Activated CD8-positive, alpha-beta memory T cell treated with anti-CD3 and anti-CD28 coated beads for 4 hours (primary cell): ENCODE measurements around the gene CSNK2A3.

Source experiments
- DNase-seq, 2 donors: peaks; one replicate each; pipeline ENCODE4 v3.0.0-alpha.2; 2020; ENCODE audit warnings: low read depth in 2 of 2

Gene CSNK2A3

GRCh38 chr11:11335043-11335442, 18.0 kb downstream of the CSNK2A3 start:
- DNase-seq, result no peak

DNA sequence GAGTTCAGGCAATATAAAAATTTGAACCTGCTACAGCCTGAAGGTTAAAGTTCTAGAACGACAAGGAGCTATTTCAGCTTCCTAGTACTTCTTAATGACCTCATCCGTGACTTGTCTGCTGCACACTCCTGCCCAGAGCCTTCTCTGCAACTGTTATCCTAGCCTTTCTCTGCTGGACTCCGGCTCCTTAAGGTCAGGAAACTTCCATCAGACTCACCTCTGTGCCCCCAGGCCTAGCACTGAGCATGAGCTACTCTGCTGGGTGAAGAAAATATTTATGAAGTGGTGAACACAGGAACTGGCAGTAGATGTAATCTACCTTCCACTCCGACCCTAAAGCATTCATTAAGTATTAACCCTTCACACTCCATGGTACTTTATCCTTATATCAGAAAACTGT, 18.4 kb downstream of the CSNK2A3 start:
- no peak for DNase-seq

DNA sequence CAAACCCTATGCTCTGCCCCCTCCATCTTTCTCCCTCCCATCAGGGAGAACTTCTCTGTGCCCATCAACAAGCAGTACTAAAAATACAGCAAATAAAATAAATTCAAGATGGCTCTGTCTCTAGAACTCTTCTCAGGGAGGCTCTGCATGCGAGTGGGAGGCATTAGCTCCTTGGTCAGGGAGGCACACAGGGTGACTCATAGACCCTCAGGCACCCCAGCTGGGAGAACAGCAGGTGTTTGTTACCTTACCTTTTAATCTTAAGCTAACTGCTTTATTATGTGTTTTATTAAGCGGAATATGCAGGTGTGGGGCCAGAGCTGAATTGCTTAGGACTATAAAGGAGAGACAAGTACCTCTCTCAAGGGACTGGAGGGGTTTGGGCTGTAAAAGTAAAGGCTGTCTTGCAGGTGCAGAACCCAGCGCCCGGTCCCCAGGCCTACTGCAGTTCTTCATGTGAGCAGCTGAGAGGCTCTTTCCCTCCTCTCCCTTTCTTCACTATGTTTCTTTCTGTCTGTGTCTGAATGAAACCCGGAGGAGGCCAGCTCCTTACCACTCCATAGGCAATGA, 20.8 kb downstream of the CSNK2A3 start:
- DNase-seq, result no peak

GRCh38 chr11:11329062-11329806, 23.8 kb downstream of the CSNK2A3 start:
- DNase-seq, result no peak

DNA sequence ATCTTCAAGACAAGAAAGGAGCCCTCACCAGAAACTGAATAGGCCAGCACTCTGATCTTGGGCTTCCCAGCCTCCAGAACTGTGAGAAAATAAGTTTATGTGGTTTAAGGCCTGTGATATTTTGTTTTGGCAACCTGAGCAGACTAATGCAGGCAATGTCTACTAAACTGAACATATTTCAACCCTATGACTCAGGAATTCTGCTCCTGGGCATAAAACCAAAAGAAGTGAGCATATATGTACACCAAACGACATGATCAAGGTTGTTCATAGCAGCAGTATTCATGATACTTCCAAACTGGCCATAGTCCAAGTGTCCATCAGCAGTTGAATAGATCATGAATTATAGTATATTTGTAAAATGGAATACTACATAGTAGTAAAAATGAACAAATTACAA, 29.0 kb downstream of the CSNK2A3 start:
- no peak for DNase-seq

DNA sequence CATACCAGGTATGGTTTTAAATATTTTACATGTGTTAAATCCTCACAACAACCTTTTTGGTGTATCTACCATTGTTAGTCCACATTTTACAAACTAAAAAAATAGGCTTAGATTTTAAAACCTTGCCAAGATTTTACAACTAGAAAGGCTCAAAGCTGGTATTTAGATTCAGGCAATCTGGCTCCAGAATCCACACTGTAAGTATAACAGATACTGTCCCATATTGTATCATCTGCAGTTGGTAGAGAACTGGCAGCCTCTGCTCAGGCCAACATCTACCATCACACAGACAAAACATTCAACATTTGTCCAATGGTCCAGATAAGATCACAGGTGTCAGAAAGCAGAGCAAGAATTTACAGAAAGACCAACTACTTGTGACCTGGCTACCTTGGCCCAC, 30.9 kb downstream of the CSNK2A3 start:
- no peak for DNase-seq

GRCh38 chr11:11320825-11321224, 32.2 kb downstream of the CSNK2A3 start:
- DNase-seq, result no peak

DNA sequence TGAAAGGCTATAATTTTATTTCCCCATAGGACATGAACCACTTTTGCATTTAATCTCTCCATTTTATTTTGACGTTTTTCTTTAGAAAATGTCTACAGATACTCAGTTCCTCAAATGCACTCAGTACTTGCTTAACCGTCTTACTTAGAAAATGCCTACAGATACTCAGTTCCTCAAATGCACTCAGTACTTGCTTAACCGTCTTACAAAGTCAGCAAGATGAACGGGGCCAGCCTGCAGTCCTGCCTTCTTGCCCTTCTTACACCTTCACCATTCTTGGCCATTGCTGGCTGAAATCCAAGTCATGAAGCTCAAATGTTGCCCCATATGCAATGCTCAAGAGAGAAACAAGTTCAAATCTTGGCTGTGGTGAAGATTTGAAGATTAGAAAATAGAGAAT, 34.1 kb downstream of the CSNK2A3 start:
- DNase-seq, result no peak

GRCh38 chr11:11318461-11318860, 34.6 kb downstream of the CSNK2A3 start:
- DNase-seq, result no peak

GRCh38 chr11:11316651-11317230, 36.3 kb downstream of the CSNK2A3 start:
- DNase-seq, result no peak

- no peak for DNase-seq
These were observed 39.0 kb downstream of the CSNK2A3 start for GRCh38 chr11:11313902-11314692.

GRCh38 chr11:11313426-11313825, 39.6 kb downstream of the CSNK2A3 start:
- DNase-seq, result no peak

DNA sequence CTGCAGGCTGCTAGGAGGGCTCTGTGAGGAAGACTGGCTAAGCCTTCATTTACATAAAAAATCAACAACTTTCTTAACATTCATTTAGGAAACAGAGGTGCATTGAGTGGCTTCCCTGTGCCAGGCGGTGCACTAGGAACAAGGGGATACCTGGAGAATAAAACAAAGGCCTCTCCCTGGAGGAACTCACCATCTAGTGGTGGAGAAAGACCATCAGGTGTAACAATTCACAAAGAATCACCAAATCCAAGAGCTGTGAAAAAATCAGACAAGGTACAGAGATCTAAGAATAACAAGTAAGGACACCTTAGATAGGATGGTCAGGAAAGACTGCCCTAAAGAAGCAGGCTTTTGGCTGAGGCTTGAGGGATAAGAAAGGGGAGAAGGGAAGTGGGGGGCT, 40.3 kb downstream of the CSNK2A3 start:
- no peak for DNase-seq

DNA sequence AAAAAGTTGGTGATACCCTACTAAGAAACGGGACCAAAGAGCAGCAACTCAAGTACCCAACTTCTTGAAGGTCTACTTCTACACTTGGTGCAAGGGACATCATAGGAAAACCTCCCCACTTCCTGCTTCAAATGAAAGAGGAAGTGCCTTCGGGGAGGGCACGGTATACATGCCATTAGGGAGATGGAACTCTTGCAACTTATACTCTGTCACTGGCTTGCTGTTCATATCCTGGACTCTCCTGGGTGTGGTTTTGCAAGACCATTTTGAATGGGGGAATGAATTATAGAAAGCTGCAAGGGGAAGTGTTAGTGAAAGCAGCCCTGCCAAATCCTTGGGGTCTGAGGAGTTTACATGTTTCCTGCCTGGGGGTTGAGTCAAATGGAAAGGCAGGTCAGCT, 41.9 kb downstream of the CSNK2A3 start:
- no peak for DNase-seq

- DNase-seq, result no peak
These were observed 43.1 kb downstream of the CSNK2A3 start for GRCh38 chr11:11309906-11310305.

DNA sequence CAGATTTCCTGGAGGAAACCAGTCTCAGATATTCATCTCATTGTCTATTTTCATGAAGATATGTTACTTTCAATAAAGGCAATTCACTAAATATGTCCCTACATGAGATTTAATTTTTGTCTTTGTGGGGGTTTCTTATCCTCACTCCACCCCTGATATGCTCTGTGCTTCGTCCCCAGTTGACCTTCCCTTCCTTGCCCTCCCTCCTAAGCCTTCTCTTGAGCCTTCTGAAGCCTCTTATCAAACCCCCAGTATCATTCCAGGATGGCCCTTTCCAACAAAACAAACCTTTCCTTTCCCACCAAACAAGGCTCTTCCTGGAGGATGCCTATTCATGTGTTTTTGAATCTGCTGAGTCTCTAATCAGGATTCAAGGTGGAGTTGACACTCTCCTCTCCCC, 44.8 kb downstream of the CSNK2A3 start:
- no peak for DNase-seq

DNA sequence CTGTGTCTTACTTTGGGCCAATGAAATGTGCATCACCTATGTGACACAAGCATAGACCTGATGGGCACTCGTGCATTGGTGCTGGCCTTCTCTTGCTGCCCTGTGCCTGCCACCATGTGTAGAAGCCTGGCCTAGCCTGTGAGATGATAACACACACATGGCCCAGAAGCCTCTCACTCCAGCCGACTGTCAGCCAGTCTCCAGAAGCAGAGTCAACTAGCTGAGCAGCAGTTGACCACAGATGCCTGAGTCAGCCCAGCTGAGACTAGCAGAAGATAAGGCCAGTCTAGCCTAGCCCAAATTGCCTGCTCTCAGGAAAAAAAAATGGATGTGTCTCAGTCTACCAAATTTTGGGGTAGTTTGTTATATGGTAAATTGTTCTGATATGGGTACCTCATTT, 46.2 kb downstream of the CSNK2A3 start:
- no peak for DNase-seq

GRCh38 chr11:11304550-11304949, 48.5 kb downstream of the CSNK2A3 start:
- DNase-seq, result no peak

DNA sequence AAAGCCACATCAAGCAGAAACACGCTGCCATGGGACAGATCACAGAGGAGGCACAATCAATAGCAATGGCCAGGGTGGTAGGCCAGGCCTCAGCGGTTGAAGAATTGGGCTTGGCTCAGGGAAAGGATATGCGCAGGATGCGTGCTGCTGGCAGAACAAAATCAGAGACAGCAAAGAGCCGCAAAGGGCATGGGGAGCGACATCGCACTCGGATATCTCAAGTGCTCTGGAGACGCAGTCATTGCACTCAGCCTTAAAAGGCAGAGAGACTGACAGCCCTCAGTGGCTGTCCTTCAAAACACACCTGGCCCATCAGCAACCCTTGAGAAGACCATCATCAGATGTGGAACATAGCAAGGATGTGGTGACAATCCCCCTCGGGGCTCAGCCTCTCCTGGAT, 50.5 kb downstream of the CSNK2A3 start:
- no peak for DNase-seq
